ENCODE measurements around the gene BICC1. TPM values are rescaled to one million over a fixed set of nuclear protein-coding genes. Genes with fewer than 3 reads are reported as not detected.

BICC1 gene
- total and polyA plus RNA-seq, 2 of the 13 experiments (the other 11 are each of a cell fraction or from before 2014, with no cell fraction given), result 0.18 to 1.5 TPM

GRCh38 chr10:58514111-58514770, 1.6 kb downstream of the BICC1 start:
- TSS peak; percentile 52 for BruUV-seq (replicated peaks)
- 8% methylated on average over 13 of the region's 13 CpGs for WGBS (ENCODE audit: low lambda C conversion rate)
- Histone ChIP-seq H3K4me2 (ENCODE audit: low read depth, low read length) (peak overlapping the region; percentile 94), H3K79me2 (ENCODE audit: insufficient read depth, low read length) (peaks cover 19% of the 10 kb centered on the region), H3K27ac (ENCODE audit: extremely low read length, insufficient read depth, low read length) (no peak overlapping the region), H3K9ac (ENCODE audit: insufficient read depth, low read depth, low read length) (peak overlapping the region; percentile 75), H3K4me1 (ENCODE audit: insufficient read depth, low read length) (peaks cover 39% of the 10 kb centered on the region), H2AFZ (ENCODE audit: low read length) (no peak overlapping the region), H3K9me3 (ENCODE audit: low read length) (no peaks in the 10 kb centered on the region), H3K27me3 (ENCODE audit: control insufficient read depth in 1 of 2, insufficient read depth in 2 of 2, low read length in 2 of 2) (no peaks in the 10 kb centered on the region; a peak in 1 of 5 replicates), H3K36me3 (replicated peaks in 1 of 2; ENCODE audit: control insufficient read depth in 1 of 2, insufficient read depth in 2 of 2, low read length in 2 of 2) (no peaks in the 10 kb centered on the region), H4K20me1 (ENCODE audit: insufficient read depth, low read length) (no peaks in the 10 kb centered on the region), H3K4me3 (replicated peaks in 1 of 3; ENCODE audit: insufficient read depth in 1 of 3, low read depth in 2 of 3, low read length in 3 of 3) (peak overlapping the region; percentile 71 to 84 (median 80))
- DNase-seq (ENCODE audit: low spot score), result no peak
- TF ChIP-seq, protein P1, sequence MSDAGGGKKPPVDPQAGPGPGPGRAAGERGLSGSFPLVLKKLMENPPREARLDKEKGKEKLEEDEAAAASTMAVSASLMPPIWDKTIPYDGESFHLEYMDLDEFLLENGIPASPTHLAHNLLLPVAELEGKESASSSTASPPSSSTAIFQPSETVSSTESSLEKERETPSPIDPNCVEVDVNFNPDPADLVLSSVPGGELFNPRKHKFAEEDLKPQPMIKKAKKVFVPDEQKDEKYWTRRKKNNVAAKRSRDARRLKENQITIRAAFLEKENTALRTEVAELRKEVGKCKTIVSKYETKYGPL (CRISPR knock-in tag; IDR thresholded peaks at IDR 0.05), result no peak
- no peak for TF ChIP-seq FOXK2 (IDR thresholded peaks at IDR 0.05)
- no peak for TF ChIP-seq MEIS2 (CRISPR knock-in tag; IDR thresholded peaks at IDR 0.05)
- TF ChIP-seq SALL1 (CRISPR knock-in tag; IDR thresholded peaks at IDR 0.05), result no peak
- no peak for TF ChIP-seq ZNF207 (IDR thresholded peaks at IDR 0.05; ENCODE audit: borderline replicate concordance)
- TF ChIP-seq HNRNPK (IDR thresholded peaks at IDR 0.05; ENCODE audit: low read depth, low read length, poor library complexity, severe bottlenecking), result no peak
- no peak for TF ChIP-seq NFE2L1 (CRISPR knock-in tag; IDR thresholded peaks at IDR 0.05; ENCODE audit: borderline replicate concordance)
- TF ChIP-seq, protein P2, sequence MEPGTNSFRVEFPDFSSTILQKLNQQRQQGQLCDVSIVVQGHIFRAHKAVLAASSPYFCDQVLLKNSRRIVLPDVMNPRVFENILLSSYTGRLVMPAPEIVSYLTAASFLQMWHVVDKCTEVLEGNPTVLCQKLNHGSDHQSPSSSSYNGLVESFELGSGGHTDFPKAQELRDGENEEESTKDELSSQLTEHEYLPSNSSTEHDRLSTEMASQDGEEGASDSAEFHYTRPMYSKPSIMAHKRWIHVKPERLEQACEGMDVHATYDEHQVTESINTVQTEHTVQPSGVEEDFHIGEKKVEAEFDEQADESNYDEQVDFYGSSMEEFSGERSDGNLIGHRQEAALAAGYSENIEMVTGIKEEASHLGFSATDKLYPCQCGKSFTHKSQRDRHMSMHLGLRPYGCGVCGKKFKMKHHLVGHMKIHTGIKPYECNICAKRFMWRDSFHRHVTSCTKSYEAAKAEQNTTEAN (CRISPR knock-in tag; conservative IDR thresholded peaks at IDR 0.05), result no peak
- TF ChIP-seq MAX (IDR thresholded peaks at IDR 0.05), result no peak
- no peak for TF ChIP-seq ZNF143 (CRISPR knock-in tag; IDR thresholded peaks at IDR 0.05)
- TF ChIP-seq, protein P3, sequence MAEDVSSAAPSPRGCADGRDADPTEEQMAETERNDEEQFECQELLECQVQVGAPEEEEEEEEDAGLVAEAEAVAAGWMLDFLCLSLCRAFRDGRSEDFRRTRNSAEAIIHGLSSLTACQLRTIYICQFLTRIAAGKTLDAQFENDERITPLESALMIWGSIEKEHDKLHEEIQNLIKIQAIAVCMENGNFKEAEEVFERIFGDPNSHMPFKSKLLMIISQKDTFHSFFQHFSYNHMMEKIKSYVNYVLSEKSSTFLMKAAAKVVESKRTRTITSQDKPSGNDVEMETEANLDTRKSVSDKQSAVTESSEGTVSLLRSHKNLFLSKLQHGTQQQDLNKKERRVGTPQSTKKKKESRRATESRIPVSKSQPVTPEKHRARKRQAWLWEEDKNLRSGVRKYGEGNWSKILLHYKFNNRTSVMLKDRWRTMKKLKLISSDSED (CRISPR knock-in tag; IDR thresholded peaks at IDR 0.05), result no peak
- TF ChIP-seq ZNF451 (CRISPR knock-in tag; IDR thresholded peaks at IDR 0.05), result no peak
- TF ChIP-seq ADNP (CRISPR knock-in tag; IDR thresholded peaks at IDR 0.05), result no peak
- TF ChIP-seq HOXD1 (CRISPR knock-in tag; IDR thresholded peaks at IDR 0.05), result no peak
- no peak for TF ChIP-seq ZNF430 (CRISPR knock-in tag; IDR thresholded peaks at IDR 0.05)
- TF ChIP-seq SP140L (CRISPR knock-in tag; IDR thresholded peaks at IDR 0.05; ENCODE audit: borderline replicate concordance), result no peak
- no peak for TF ChIP-seq SP5 (CRISPR knock-in tag; IDR thresholded peaks at IDR 0.05; ENCODE audit: borderline replicate concordance, low read depth)
- TF ChIP-seq DDIT3 (CRISPR knock-in tag; IDR thresholded peaks at IDR 0.05), result no peak
- no peak for TF ChIP-seq ZNF460 (CRISPR knock-in tag; IDR thresholded peaks at IDR 0.05; ENCODE audit: borderline replicate concordance)
- TF ChIP-seq ZNF605 (CRISPR knock-in tag; IDR thresholded peaks at IDR 0.05), result no peak
- intact Hi-C loops (cut with micrococcal nuclease; ENCODE audit: unreplicated experiment), result loop anchor here (5.0 kb wide), 2 partner anchors 102 to 212 kb away; no protein-coding TSS in a partner anchor
- ATAC-seq, result no peak
- in situ Hi-C loops (cut with HindIII; ENCODE audit: extremely low pct_ligation_motif_present, low pct_unique_long_range_greater_than_20kb), result loop anchor here (10.0 kb wide), 3 partner anchors 99 to 209 kb away; no protein-coding TSS in a partner anchor
- ChIA-PET POLR2A (interaction anchor here (1.1 to 1.9 kb wide), 2 partner anchors 17 to 45 kb away, joined by 4 read pairs; no protein-coding TSS in a partner anchor), CTCF (ENCODE audit: low intra/inter-chr PET ratio, low total read pairs) (no interaction called here)
- no peak for FAIRE-seq
